Measurements from ENCODE around the gene FAF1. TPM values are rescaled to one million over a fixed set of nuclear protein-coding genes. Genes with fewer than 3 reads are reported as not detected.

FAF1 gene
- total and polyA plus RNA-seq, 4 donors, result 27.2 to 51.6 (median 37.1) TPM

DNA sequence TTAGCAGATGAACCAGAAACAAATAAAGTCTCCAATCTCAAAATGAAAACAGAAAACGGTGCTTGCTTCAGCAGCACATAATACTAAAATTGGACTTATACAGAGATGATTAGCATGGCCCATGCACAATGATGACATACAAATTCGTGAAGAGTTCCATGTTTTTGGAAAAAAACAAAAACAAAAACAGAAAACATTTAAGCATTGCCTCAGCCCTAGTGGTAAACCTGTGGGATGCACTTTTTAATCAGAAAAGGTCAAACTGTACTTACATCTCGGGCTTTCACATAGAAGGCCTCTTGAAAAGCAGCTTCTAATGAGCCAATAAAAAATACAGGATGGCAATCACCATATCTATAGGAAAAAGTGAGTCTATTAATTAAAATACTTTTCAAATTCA is 377.7 kb downstream of the FAF1 start:
- Histone ChIP-seq H3K36me3 (ENCODE audit: control insufficient read depth in 4 of 4, insufficient read depth in 4 of 4, low read length in 4 of 4) (peaks cover 0 to 3% (median under 1%) of the 10 kb centered on the region in 4 donors), H3K4me1 (ENCODE audit: control insufficient read depth in 5 of 5, insufficient read depth in 5 of 5, low read length in 5 of 5) (no peaks in the 10 kb centered on the region), H3K9ac (ENCODE audit: insufficient read depth in 1 of 2, low read length in 2 of 2) (no peak overlapping the region), H3K27ac (ENCODE audit: low read depth in 1 of 2, low read length in 1 of 2) (no peak overlapping the region), H3K4me3 (no peak overlapping the region), H3K9me3 (ENCODE audit: control insufficient read depth in 4 of 4, insufficient read depth in 3 of 4, low read length in 3 of 4) (no peaks in the 10 kb centered on the region), H3K27me3 (ENCODE audit: control insufficient read depth in 3 of 3, insufficient read depth in 3 of 3, low read length in 2 of 3) (no peaks in the 10 kb centered on the region)
- ATAC-seq (ENCODE audit: insufficient read depth, low FRiP score) (no peak), DNase-seq (no peak)
- TF ChIP-seq, protein P1, sequence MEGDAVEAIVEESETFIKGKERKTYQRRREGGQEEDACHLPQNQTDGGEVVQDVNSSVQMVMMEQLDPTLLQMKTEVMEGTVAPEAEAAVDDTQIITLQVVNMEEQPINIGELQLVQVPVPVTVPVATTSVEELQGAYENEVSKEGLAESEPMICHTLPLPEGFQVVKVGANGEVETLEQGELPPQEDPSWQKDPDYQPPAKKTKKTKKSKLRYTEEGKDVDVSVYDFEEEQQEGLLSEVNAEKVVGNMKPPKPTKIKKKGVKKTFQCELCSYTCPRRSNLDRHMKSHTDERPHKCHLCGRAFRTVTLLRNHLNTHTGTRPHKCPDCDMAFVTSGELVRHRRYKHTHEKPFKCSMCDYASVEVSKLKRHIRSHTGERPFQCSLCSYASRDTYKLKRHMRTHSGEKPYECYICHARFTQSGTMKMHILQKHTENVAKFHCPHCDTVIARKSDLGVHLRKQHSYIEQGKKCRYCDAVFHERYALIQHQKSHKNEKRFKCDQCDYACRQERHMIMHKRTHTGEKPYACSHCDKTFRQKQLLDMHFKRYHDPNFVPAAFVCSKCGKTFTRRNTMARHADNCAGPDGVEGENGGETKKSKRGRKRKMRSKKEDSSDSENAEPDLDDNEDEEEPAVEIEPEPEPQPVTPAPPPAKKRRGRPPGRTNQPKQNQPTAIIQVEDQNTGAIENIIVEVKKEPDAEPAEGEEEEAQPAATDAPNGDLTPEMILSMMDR (IDR thresholded peaks at IDR 0.05; ENCODE audit: control extremely low read depth, extremely low read depth), result no peak
- WGBS, 2 donors, result 95 to 96% methylated on average over 3 of the region's 3 CpGs

DNA sequence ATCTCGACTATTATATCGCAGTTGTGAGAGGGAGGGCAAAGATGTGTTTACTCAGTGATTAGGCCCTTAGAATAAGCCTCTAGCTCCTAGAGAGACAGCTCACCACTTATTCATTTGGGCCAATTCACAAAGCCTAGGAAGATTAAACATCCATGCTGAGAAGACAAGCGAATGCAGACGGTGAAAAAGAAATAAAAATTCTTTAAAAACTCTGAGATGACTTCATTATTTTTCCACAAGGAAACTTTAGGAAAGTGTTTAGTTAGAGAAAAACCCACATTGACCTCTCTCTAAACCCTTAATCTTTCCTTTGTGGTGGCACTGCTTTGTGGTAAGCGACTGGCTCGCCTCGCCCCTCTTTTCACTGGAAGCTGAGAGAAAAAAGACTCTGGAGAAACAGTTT is 390.0 kb downstream of the FAF1 start:
- ATAC-seq (ENCODE audit: insufficient read depth, low FRiP score) (no peak), DNase-seq (peak in 1 of 3 donors; percentile 11)
- peaks cover 0 to 11% (median 2%) of the 10 kb centered on the region in 4 donors for H3K36me3 ChIP-seq (ENCODE audit: control insufficient read depth in 4 of 4, insufficient read depth in 4 of 4, low read length in 4 of 4)
- no peak overlapping the region for H3K27ac ChIP-seq (ENCODE audit: low read depth in 1 of 2, low read length in 1 of 2)
- no peak overlapping the region for H3K9ac ChIP-seq (ENCODE audit: insufficient read depth in 1 of 2, low read length in 2 of 2)
- H3K4me1 ChIP-seq (ENCODE audit: control insufficient read depth in 5 of 5, insufficient read depth in 5 of 5, low read length in 5 of 5), result no peaks in the 10 kb centered on the region
- no peaks in the 10 kb centered on the region for H3K27me3 ChIP-seq (ENCODE audit: control insufficient read depth in 3 of 3, insufficient read depth in 3 of 3, low read length in 2 of 3)
- no peak overlapping the region for H3K4me3 ChIP-seq
- 84 to 90% methylated on average over 7 of the region's 7 CpGs for WGBS, 2 donors
- TF ChIP-seq, protein P1 (IDR thresholded peaks at IDR 0.05; ENCODE audit: control extremely low read depth, extremely low read depth), result no peak
- no peaks in the 10 kb centered on the region for H3K9me3 ChIP-seq (ENCODE audit: control insufficient read depth in 4 of 4, insufficient read depth in 3 of 4, low read length in 3 of 4)

DNA sequence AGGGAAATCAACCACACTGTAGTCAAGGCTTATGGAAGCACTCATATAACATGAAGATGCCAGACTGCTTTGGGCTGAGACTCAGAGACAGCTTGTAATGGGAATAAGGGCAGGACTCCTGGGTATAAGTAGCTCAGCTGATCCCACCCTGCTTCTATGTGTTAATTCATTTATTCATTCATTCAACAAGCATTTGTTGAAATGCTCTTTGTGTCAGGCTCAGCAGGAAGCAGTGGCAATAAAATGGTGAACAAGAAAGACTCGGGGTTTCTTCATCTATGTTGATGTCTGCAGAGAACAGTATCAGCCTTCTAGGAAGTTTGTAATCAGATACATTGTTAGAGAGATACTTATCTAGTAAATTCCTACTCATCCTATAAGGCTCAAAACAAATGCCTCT is 391.3 kb downstream of the FAF1 start:
- WGBS, 2 donors, result 84 to 89% methylated on average over 1 of the region's 1 CpG
- TF ChIP-seq, protein P1 (IDR thresholded peaks at IDR 0.05; ENCODE audit: control extremely low read depth, extremely low read depth), result no peak
- ATAC-seq (ENCODE audit: insufficient read depth, low FRiP score), result no peak

DNA sequence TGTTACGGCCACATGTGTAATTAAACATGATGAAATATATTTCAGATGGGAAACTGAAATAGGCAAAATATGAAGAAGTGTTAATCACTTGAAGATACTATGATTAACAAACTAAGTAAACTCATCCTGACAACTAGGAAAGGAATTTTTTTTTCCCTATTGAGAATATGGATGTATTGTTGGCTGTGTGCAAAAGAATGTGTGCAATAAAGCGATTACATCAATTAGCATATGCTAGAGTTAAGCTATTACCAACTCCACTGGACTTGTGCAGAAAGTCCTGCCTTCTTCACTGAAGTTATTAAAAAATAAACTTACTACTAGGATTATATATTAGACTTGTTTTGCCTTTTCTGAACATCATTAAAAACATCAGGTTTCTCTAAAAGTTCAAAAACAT is 393.7 kb downstream of the FAF1 start:
- DNase-seq (no peak), ATAC-seq (ENCODE audit: insufficient read depth, low FRiP score) (no peak)
- Histone ChIP-seq H3K4me3 (no peak overlapping the region), H3K9me3 (ENCODE audit: control insufficient read depth in 4 of 4, insufficient read depth in 3 of 4, low read length in 3 of 4) (no peaks in the 10 kb centered on the region), H3K36me3 (ENCODE audit: control insufficient read depth in 4 of 4, insufficient read depth in 4 of 4, low read length in 4 of 4) (peaks cover 0 to 4% (median 1%) of the 10 kb centered on the region in 4 donors), H3K9ac (ENCODE audit: insufficient read depth in 1 of 2, low read length in 2 of 2) (no peak overlapping the region), H3K27ac (ENCODE audit: low read depth in 1 of 2, low read length in 1 of 2) (no peak overlapping the region), H3K4me1 (ENCODE audit: control insufficient read depth in 5 of 5, insufficient read depth in 5 of 5, low read length in 5 of 5) (no peaks in the 10 kb centered on the region), H3K27me3 (ENCODE audit: control insufficient read depth in 3 of 3, insufficient read depth in 3 of 3, low read length in 2 of 3) (no peaks in the 10 kb centered on the region)
- WGBS, 2 donors, result 90 to 97% methylated on average over 2 of the region's 2 CpGs
- TF ChIP-seq, protein P1 (IDR thresholded peaks at IDR 0.05; ENCODE audit: control extremely low read depth, extremely low read depth), result no peak

More for the DNA sequence above, 391.3 kb downstream of the FAF1 start:
- no peak overlapping the region for H3K27ac ChIP-seq (ENCODE audit: low read depth in 1 of 2, low read length in 1 of 2)
- no peak for DNase-seq
- no peaks in the 10 kb centered on the region for H3K27me3 ChIP-seq (ENCODE audit: control insufficient read depth in 3 of 3, insufficient read depth in 3 of 3, low read length in 2 of 3)
- H3K4me1 ChIP-seq (ENCODE audit: control insufficient read depth in 5 of 5, insufficient read depth in 5 of 5, low read length in 5 of 5), result no peaks in the 10 kb centered on the region
- H3K9ac ChIP-seq (ENCODE audit: insufficient read depth in 1 of 2, low read length in 2 of 2), result no peak overlapping the region
- peaks cover 0 to 9% (median 2%) of the 10 kb centered on the region in 4 donors for H3K36me3 ChIP-seq (ENCODE audit: control insufficient read depth in 4 of 4, insufficient read depth in 4 of 4, low read length in 4 of 4)
- H3K4me3 ChIP-seq, result no peak overlapping the region
- H3K9me3 ChIP-seq (ENCODE audit: control insufficient read depth in 4 of 4, insufficient read depth in 3 of 4, low read length in 3 of 4), result no peaks in the 10 kb centered on the region
